GM10248 (cell line): ENCODE results near the gene TLE6.
"Not testable (repeated sequence)": the region's sequence is repeated elsewhere in the genome, so short reads cannot be mapped to it uniquely, and the experiment has no call there.

Source experiments
- CTCF ChIA-PET: fragments of 300-600 bp; sonication (Branson Sonifier 250); formaldehyde crosslinking; extraction: SDS; loops from one replicate; lab custom pipeline; 2021; ENCODE audit warnings: antibody characterized with exemption; lab: Yijun Ruan, JAX
- POLR2A ChIA-PET: fragments of 350-650 bp; sonication (Branson Sonifier 250); formaldehyde crosslinking; extraction: SDS; loops from one replicate; lab custom pipeline; 2020; ENCODE audit warnings: antibody characterized with exemption; lab: Yijun Ruan, JAX
- DNase-seq: peaks from one replicate; pipeline ENCODE4 v3.0.0; 2012; ENCODE audit errors: extremely low spot score
- TF ChIP-seq, protein P1 (sequence below): IDR thresholded peaks from 2 replicates; pipeline ENCODE4 v1.5.1; 2012; ENCODE audit warnings: mild to moderate bottlenecking, low read depth; ENCODE audit errors: extremely low read depth, missing control alignments, control extremely low read depth

TLE6 gene

DNA sequence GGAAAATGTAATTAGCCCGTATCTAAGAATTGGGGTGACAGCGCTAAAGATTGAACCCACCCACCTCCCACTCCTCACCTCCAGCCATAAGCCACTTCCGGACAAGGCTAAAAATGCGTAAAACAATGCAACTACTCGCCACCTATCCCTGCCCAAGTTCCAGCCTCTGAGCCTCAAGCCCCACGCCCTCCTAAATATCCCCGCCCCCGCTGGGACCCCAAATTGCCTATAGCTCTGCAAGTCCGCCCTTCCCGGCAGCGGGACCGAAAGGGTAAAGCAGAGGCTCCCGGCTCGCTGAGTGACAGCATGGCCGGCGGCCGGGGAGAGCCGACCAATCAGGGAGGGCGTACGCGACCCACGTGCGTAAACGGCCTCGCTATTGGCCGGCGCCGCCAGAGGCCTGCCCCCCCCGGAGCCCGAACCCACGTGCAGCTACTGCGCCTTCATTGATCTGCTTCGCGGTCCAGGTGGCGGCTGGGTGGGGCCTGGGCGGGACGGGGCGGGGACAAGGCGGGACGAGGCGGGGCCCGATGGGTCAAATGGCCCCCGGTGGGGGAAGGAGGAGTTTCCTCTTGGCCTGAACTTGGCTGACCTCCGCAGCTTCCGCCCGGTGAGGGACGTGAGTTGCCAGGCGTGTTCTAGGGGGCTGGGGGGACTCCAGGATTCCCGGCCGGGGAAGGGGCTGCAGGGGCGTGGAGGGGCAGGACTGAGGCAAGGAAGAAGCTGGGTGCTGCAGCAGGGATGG is at the start of gene TLE6:
Gene TLE6, plus strand, starts transcription at position 564 of the 745 bp plus-strand sequence. CDS start 670 bp downstream, outside the sequence.
- DNase-seq, result peak; percentile 100
- TF ChIP-seq, protein P1, sequence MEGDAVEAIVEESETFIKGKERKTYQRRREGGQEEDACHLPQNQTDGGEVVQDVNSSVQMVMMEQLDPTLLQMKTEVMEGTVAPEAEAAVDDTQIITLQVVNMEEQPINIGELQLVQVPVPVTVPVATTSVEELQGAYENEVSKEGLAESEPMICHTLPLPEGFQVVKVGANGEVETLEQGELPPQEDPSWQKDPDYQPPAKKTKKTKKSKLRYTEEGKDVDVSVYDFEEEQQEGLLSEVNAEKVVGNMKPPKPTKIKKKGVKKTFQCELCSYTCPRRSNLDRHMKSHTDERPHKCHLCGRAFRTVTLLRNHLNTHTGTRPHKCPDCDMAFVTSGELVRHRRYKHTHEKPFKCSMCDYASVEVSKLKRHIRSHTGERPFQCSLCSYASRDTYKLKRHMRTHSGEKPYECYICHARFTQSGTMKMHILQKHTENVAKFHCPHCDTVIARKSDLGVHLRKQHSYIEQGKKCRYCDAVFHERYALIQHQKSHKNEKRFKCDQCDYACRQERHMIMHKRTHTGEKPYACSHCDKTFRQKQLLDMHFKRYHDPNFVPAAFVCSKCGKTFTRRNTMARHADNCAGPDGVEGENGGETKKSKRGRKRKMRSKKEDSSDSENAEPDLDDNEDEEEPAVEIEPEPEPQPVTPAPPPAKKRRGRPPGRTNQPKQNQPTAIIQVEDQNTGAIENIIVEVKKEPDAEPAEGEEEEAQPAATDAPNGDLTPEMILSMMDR, result no peak
- POLR2A ChIA-PET, result interaction anchor here (0.6 to 0.8 kb wide), 2 partner anchors 27 to 176 kb away, joined by 3 to 4 read pairs; no protein-coding TSS in a partner anchor
- CTCF ChIA-PET, result interaction anchor here (0.8 to 4.5 kb wide), 9 partner anchors 9 to 183 kb away, joined by 3 to 27 read pairs (median 4); no protein-coding TSS in a partner anchor

DNA sequence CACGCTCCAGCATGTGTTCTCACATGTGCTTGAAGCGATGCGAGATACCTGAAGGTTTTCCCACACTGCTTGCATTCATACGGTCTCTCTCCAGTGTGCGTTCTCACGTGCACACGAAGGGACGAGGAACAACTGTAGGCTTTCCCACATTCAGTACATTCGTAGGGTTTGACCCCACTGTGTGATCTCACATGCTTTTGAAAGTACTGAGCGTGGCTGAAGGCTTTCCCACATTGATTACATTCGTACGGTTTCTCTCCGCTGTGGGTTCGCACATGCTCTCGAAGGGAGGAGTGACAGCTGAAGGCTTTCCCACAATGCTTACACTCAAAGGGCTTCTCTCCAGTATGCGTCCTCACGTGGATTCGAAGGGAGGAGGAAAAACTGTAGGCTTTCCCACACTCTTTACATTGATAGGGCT is 43.9 kb upstream of the TLE6 start:
- ChIA-PET POLR2A (no interaction called here), CTCF (no interaction called here)
- TF ChIP-seq, protein P1, result no peak
- DNase-seq, result no peak

DNA sequence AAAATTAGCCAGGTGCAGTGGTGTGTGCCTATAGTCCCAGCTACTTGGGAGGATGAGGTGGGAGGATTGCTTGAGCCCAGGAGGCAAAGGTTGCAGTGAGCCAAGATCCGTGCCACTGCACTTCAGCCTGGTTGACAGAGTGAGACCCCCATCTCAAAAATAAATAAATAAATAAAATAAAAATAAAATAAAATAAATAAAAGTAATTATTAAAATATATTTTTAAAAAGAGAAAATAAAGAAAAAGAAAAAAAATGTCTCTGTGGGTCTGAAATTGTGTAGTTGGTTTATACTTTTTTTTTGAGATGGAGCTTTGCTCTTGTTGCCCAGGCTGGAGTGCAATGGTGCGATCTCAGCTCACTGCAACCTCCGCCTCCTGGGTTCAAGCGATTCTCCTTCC is 41.5 kb upstream of the TLE6 start:
- POLR2A ChIA-PET, DNase-seq, CTCF ChIA-PET: not testable (repeated sequence)

DNA sequence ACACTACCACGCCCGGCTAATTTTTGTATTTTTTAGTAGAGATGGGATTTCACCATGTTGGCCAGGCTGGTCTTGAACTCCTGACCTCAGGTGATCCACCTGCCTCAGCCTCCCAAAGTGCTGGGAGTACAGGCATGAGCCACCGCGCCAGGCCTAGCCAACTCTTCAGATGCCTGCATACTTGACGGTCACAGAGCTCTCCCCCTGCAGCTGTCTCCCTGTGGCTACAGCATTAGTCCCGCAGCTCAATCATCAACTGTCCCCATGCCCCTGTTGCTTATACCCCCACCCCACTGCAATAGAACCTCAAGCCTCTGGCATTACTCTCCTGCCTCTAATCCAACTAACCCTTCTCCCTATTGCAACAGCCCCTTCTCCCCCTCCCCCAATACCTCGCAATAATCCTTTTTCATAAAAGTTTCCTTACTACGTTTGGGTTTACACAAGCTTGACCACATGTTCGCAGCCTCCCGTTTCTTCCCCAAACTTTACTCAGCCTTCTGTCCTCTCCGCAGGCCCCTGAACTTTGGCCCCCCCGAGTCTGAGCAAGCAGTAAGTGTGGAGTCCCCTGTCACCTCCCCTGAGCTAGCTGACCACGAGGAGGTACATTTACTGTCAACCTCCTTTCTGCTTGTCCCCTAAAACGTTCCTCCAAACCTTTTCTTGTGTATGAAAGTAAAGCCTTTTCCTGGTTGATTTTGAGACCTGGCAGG is 34.3 kb upstream of the TLE6 start:
- DNase-seq, result no peak
- TF ChIP-seq, protein P1, result no peak
- CTCF ChIA-PET, result interaction anchor here (1.6 to 1.8 kb wide), 2 partner anchors 133 to 295 kb away, joined by 3 read pairs; no protein-coding TSS in a partner anchor
- POLR2A ChIA-PET, result interaction anchor here (0.7 kb wide), 1 partner anchor 32 kb away, joined by 5 read pairs; no protein-coding TSS in a partner anchor

DNA sequence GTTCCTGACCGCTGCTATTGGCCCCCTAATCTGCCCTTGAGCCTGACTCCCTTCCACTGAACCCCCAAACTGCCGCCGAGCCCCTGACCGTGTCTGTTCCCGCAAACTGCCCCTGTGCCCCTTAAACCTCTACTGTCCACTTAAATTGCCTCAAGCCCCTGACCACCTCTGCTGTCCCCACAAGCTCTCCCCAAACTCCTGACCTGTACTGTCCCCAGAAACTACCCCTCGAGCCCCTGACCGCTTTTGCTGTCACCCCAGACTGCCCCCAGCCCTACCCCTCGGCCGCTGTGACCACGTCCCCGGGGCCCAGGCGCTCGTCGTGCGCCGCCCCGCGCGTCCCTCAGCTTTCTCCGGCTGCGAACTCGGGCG is 33.0 kb upstream of the TLE6 start:
- TF ChIP-seq, protein P1, result no peak
- POLR2A ChIA-PET, result interaction anchor here (0.6 kb wide), 1 partner anchor 95 kb away, joined by 5 read pairs; no protein-coding TSS in a partner anchor
- CTCF ChIA-PET, result no interaction called here
- no peak for DNase-seq

DNA sequence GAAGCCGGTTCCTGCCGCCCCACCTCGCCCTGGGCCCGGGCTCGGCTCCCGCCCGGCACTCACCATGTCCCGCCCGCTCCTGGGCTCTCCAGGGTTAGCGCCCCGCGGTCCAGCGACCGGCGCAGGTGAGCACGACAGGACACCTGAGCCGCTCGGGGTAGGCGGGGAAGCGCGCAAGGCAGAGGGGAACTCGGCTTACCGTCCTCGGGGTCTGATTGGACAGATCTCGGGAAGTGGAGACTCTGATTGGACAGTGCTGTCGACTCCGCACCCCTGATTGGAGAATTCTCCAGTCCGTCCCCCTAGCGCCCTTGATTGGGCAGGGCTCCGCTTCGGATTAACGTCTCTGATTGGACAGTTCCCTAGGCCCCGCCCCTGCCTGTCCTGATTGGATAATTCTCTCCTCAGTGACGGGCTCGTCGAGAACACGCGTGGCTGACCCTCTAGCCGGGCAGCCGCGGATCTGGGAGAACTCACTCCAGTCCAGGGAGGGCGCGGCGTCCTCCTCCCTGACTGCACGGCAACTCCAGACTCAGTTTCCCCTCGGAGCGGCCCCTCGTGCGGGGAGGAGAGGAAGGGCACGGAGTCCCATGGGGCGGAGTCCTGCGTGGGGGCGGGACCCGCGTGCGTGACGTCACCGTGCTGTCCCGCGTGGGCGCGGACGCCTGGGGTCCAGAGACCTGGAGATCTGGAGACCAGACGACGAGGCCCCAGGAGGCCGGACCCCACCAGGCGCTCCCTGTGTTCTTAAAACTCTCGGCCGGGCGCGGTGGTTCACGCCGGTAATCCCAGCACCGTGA is 32.4 kb upstream of the TLE6 start, which contains the start of gene ZNF77:
Gene ZNF77, minus strand, starts transcription at position 197 of the 800 bp plus-strand sequence. Its CDS starts 131 bp downstream, at position 66.
- DNase-seq, result peak; percentile 100
- ChIA-PET CTCF (no interaction called here), POLR2A (interaction anchor here (0.6 kb wide), 1 partner anchor 94 kb away, joined by 5 read pairs; no protein-coding TSS in a partner anchor)
- TF ChIP-seq, protein P1, result no peak
